ENCODE data around the gene STPG2. TPM values are rescaled to one million over a fixed set of nuclear protein-coding genes. Genes with fewer than 3 reads are reported as not detected.

The STPG2 gene
- polyA plus RNA-seq, 3 donors: 0.51 to 0.65 (median 0.53) TPM

- no peak for DNase-seq (ENCODE audit: extremely low read depth in 1 of 11, low read depth in 9 of 11, low spot score in 4 of 11)
Measured at GRCh38 chr4:98102660-98103059, 40.6 kb downstream of the STPG2 start.

DNA sequence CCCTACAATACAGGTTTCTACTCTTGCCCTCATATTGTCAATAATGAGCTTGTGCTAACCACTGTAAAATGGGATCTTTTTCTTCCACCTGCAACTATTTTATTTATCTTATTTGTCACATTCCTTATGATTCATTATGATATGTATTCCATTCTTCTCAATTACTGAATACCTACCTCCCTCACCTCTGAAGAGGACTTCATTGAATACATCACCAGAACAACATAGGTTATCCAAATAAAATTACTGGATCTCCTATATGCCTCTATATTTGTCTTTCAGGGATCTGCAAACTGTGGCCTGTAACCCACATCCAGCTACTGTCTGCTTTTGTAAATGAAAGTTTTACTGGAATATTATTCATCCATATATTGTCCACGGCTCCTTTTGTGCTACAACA, 41.3 kb downstream of the STPG2 start:
- no peak for DNase-seq (ENCODE audit: extremely low read depth in 1 of 11, low read depth in 9 of 11, low spot score in 4 of 11)

DNA sequence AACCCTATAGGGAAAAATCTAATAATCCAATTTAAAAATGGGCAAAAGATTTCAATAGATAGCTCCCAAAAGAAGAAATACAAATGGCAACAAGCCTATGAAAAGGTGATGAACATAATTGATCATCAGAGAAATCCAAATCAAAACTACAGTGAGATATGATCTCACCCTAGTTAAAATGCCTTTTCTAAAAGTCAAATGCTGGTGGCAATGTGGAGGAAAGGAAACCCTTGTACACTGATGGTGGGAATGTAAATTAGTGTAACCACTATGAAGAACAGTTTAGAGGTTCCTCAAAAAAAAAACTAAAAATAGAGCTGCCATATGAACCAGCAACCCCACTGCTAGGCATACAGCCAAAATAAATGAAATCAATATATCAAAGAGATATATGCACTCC, 44.5 kb downstream of the STPG2 start:
- no peak for DNase-seq (ENCODE audit: extremely low read depth in 1 of 11, low read depth in 9 of 11, low spot score in 4 of 11)

- no peak for DNase-seq (ENCODE audit: extremely low read depth in 1 of 11, low read depth in 9 of 11, low spot score in 4 of 11)
Measured at GRCh38 chr4:98094118-98094517, 49.2 kb downstream of the STPG2 start.

DNA sequence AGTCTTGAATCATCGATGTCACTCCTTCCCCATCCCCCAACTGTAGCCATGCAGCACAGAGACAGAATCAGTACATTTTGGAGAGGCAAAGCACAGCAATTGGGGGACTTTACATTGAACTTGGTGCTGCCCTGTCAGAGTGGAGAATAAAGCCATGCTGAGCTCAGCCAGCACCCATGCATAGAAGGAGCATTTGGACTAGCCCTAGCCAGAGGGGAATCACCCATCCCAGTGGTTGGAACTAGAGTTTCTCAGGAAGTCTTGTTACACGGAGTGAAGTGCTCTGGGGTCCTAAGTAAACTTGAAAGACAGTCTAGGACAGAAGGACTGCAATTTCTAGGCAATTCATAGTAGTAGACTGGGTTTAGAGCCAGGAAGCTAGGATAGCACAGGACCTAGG, 49.6 kb downstream of the STPG2 start:
- DNase-seq (ENCODE audit: extremely low read depth in 1 of 11, low read depth in 9 of 11, low spot score in 4 of 11): no peak

GRCh38 chr4:98092833-98093439, 50.3 kb downstream of the STPG2 start:
- peak in 3 of 11 donors; percentile 1 to 13 (median 12) for DNase-seq (ENCODE audit: extremely low read depth in 1 of 11, low read depth in 9 of 11, low spot score in 4 of 11)

DNA sequence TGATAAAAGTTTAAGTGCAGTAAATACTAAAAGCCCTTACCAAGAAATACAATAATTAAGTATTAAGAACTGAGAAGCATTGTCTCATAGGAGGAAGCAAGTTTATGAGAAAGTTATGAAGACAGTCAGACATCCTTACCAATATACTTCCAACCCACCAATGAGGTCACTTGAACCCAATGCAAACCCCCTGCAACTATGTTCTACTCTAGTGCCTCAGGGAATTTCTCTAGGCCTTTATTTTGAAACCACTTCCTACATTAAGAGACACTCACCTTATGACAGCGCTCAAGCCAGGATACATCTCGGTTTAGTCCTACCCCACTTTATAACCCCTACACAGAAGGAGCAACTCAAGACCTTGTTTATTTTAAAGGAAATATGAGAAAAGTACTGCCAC, 61.3 kb downstream of the STPG2 start:
- no peak for DNase-seq (ENCODE audit: extremely low read depth in 1 of 11, low read depth in 9 of 11, low spot score in 4 of 11)

DNA sequence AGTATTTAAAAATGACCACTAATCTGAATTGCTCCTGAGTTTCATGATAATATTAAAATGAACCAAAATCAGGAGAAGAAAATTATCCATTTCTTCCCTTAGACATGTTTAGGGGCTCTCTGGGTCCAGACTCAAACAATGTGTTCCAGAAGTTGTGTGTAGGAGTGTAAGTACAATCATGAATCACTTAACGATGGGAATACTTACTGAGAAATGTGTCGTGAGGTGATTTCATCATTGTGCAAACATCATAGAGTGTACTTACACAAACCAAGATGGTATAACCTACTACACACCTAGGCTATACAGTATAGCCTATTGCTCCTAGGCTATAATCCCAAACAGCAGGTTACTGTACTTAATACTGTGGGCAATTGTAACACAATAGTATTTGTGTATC, 74.8 kb downstream of the STPG2 start:
- no peak for DNase-seq (ENCODE audit: extremely low read depth in 1 of 11, low read depth in 9 of 11, low spot score in 4 of 11)

GRCh38 chr4:98055800-98056501, 87.3 kb downstream of the STPG2 start:
- DNase-seq (ENCODE audit: extremely low read depth in 1 of 11, low read depth in 9 of 11, low spot score in 4 of 11): no peak

GRCh38 chr4:98046665-98047064, 96.6 kb downstream of the STPG2 start:
- DNase-seq (ENCODE audit: extremely low read depth in 1 of 11, low read depth in 9 of 11, low spot score in 4 of 11): no peak

DNA sequence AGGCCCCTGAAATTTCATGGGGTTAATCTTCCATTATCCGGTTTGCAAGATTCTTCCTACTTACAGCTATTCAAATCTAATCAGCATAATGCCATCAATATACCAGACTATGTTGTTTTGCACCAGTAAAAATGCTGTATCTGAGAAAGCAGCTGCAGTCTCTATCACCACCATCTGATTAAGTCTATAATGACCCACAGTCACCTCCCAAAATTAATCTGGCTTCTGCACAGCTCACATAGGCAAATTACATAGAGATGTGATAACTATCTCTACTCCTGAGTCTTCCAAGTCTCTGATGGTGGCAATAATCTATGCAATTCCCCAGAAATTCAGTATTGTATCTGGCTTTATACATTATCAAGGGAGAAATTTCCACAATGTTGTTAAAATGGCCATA, 113.2 kb downstream of the STPG2 start:
- DNase-seq (ENCODE audit: extremely low read depth in 1 of 11, low read depth in 9 of 11, low spot score in 4 of 11): no peak

GRCh38 chr4:98027827-98028226, 115.4 kb downstream of the STPG2 start:
- DNase-seq (ENCODE audit: extremely low read depth in 1 of 11, low read depth in 9 of 11, low spot score in 4 of 11): no peak

- DNase-seq (ENCODE audit: extremely low read depth in 1 of 11, low read depth in 9 of 11, low spot score in 4 of 11): no peak
Measured at GRCh38 chr4:98026362-98026761, 116.9 kb downstream of the STPG2 start.

- no peak for DNase-seq (ENCODE audit: extremely low read depth in 1 of 11, low read depth in 9 of 11, low spot score in 4 of 11)
Measured at GRCh38 chr4:98006814-98007412, 136.4 kb downstream of the STPG2 start.

DNA sequence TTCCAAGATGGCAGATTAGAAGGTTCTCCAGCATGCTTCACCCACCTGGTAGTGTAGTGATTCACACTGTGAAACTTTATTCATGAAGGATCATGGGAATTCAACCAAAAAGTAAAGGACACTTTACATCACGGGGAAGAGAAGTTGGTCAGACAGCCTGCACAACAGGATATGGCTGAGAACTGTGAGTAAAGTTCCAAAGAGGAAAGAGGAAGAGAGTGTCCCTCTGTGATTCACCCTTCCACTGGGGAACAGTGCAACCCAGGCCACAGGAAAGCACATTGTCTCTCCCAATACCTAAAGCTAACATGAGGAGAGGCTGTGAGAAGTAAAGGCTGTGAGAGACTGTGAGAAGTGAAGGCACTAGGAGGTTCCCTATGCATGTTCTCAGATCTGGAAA, 137.2 kb downstream of the STPG2 start:
- no peak for DNase-seq (ENCODE audit: extremely low read depth in 1 of 11, low read depth in 9 of 11, low spot score in 4 of 11)

- DNase-seq (ENCODE audit: extremely low read depth in 1 of 11, low read depth in 9 of 11, low spot score in 4 of 11): no peak
Measured at GRCh38 chr4:98000940-98001339, 142.3 kb downstream of the STPG2 start.

GRCh38 chr4:97998203-97998602, 145.1 kb downstream of the STPG2 start:
- DNase-seq (ENCODE audit: extremely low read depth in 1 of 11, low read depth in 9 of 11, low spot score in 4 of 11): no peak

DNA sequence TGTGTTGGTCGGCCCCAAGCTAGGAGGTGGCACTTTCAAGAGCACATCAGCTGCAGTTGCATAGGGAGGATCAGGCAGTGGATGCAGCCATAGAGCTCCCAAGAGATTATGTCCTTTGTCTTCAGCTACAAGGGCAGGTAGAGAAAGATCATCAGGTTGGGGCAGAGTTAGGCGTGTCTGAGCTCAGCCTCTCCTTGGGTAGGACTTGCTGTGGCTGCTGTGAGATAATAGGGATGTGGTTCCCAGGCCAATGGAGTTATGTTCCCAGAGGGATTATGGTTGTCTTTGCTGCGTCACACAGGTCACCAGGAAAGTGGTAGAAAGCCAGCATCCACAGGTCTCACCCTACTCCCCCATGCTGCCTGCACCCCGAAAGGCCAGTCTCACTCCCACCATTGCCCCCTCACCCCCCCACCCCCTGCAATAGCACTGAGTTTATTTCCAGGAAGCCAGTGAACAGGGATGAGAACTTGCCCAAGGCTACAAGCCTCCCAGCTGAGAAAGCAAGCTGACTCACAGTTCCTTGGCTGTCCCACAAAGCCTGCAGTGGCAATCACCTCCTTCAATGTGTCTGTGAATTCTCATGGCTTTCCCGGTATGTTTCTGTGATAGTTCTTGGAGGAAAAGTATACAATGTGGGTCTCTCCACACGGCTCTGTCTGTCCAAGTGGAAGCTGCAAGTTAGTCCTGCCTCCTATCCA, 148.4 kb downstream of the STPG2 start:
- no peak for DNase-seq (ENCODE audit: extremely low read depth in 1 of 11, low read depth in 9 of 11, low spot score in 4 of 11)

- DNase-seq (ENCODE audit: extremely low read depth in 1 of 11, low read depth in 9 of 11, low spot score in 4 of 11): no peak
Measured at GRCh38 chr4:97990409-97990808, 152.9 kb downstream of the STPG2 start.

- peak in 10 of 11 donors; percentile 3 to 39 (median 23) for DNase-seq (ENCODE audit: extremely low read depth in 1 of 11, low read depth in 9 of 11, low spot score in 4 of 11)
Measured at GRCh38 chr4:97987019-97987648, 156.1 kb downstream of the STPG2 start.
